ENCODE results near the gene UBXN11.
"Not testable (repeated sequence)": the region's sequence is repeated elsewhere in the genome, so short reads cannot be mapped to it uniquely, and the experiment has no call there.

Gene UBXN11

DNA sequence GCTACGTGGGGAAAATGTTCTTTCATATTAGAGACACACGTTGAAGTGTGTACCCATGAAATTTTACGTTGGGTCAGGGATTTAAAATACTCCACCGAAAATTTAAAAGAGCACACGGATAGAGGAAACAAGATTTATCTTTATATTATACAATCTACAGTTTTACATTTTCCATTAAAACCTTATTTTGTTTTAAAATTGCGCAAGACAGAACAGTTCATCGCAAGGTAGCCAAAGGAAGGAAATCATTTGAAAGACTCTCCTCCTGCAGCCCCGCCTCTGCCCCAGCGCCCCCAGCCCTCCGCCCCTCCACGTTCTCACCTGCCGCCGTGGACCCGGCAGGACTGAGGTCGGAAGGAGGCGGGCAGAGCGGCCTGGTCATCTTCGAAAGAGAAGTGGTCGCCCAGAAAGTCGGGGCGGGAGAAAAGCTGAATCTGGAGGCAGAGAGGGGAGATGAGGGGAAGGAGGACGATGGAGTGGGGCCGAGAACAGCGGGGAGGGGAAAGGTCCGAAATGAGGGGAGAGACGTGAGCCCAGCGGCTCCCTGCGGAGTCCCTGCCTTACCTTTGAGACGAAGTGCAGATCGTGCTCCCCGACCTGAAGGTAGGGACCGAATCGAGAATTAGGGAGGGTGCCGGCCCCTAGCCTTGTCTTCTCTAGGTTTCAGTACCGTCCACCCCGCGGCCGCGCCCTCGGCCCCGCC is 29.5 kb upstream of the UBXN11 start:
- no peak for DNase-seq

DNA sequence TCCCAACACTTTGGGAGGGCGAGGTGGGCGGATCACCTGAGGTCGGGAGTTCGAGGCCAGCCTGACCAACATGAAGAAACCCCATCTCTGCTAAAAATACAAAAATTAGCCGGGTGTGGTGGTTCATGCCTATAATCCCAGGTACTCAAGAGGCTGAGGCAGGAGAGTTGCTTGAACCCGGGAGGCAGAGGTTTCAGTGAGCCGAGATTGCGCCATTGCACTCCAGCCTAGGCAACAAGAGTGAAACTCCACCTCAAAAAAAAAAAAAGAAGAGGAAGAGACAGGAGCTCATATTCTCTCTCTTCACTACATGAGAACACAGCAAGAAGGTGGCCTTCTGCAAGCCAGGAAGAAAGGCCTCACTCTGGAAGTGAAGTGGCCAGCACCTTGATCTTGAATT is 26.9 kb upstream of the UBXN11 start:
- DNase-seq: not testable (repeated sequence)

DNA sequence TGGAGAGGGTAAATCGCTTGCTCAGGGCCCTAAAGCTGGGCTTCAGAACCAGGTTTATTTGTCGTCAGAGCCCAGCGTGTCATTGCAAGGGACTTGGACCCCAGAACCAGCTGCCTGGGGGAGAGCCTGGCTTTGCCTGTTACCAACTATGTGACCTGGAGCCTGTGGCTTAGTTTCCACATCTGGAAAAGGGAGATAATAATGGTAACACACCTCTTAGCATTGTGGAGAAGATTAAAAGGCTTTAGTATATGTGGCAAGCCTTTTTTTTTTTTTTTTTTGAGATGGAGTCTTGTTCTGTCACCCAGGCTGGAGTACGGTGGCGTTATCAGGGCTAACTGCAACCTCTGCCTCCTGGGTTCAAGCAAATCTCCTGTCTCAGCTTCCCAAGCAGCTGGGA is 23.8 kb upstream of the UBXN11 start:
- no peak for DNase-seq

DNA sequence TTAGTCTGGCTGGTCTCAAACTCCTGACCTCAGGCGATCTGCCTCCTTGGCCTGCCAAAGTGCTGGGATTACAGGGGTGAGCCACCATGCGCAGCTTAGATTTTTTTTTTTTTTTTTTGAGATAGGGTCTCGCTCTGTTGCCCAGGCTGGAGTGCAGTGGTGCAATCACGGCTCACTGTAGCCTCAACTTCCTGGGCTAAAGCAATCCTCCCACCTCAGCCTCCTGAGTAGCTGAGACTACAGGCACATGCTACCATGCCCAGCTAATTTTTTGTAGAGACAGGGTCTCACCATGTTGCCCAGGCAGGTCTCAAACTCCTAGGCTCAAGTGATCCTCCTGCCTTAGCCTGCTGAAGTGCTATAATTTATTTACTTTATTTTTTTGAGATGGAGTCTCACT is 22.9 kb upstream of the UBXN11 start:
- DNase-seq: not testable (repeated sequence)

DNA sequence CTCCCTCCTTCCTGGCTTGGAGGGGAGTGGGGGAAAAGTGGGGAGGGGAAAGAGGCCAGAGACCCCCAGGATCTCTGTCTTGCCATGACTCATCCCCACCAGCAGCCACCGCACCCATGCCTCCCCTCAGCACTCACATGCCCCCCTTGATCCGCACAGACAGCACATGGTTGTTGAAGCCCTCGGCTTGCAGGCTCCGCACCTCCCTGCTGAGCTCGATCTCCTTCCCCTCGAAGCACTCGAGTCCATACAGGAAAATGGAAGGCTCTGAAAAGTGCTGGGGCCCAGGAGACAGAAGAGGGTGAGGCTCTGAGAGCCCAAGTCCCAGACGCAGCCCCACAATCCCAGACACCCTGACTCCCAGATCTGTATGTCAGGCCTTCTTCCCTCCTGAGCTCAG is 22.2 kb upstream of the UBXN11 start:
- no peak for DNase-seq

DNA sequence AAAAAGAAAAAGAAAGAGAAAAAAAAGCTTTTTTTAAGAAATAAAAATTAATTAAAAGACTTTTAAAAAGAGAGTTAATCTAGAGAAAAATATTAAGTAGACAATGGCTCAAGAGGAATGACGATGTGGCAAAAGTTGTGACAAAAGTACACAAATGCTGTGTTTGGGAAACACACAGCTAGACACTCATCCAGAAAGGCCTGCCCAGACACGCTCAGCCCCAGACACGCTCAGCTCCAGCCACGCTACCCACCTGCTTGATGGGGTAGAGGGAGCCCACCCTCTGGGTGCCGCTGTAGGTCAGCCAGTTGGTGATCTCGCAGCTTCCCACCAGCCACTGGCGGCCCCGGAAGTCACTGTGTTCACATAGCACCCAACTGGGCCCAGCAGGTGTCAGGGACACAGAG is 21.5 kb upstream of the UBXN11 start:
- peak; percentile 57 for DNase-seq

DNA sequence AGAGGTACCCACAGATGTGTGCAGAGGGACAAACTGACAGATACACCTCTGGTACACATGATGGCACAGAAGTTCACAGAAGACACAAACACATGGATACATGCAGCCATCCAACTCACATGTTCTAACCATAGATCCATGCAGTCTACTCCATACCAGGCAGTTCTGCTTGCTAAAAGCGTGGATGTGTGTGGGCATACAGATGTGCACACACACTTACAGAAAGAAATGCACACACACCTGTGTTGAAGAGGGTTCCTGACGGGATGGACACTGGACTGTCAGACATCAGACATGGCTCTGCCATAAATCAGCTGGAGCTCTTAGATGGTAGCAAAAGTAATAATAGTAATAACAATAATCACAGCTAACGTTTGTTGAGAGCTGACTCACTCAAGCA is 18.1 kb upstream of the UBXN11 start:
- DNase-seq: no peak

DNA sequence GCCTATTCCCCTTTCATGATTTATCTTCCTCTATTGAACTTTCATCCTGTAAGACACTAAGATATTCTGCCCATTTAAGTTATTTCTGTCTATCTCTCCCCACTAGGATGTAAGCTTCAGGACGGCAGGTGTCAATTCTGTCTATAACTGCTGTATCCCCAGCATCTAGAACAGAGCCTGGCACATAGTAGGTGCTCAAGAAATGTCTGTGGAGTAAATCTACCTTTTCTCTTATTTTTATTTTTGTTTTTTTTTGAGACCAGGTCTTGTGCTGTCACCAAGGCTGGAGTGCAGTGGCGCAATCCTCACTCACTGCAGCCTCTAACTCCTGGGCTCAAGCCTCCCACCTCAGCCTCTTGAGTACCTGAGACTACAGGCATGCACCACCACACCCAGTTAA is 16.9 kb upstream of the UBXN11 start:
- DNase-seq: no peak

DNA sequence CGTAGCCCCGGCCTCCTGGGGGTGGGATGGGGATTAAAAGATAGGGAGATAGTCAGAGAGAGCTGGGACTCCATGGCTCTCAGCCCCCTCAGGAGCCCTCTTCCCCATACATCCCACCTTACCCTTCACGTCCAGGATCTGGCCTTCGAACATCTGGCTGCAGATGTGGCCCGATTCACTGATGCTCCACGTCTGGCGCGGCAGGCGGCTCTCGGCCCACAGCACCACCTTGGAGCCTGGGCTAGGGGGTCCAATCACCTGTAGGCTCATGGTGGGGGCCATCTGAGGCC is 15.6 kb upstream of the UBXN11 start:
- DNase-seq: no peak

DNA sequence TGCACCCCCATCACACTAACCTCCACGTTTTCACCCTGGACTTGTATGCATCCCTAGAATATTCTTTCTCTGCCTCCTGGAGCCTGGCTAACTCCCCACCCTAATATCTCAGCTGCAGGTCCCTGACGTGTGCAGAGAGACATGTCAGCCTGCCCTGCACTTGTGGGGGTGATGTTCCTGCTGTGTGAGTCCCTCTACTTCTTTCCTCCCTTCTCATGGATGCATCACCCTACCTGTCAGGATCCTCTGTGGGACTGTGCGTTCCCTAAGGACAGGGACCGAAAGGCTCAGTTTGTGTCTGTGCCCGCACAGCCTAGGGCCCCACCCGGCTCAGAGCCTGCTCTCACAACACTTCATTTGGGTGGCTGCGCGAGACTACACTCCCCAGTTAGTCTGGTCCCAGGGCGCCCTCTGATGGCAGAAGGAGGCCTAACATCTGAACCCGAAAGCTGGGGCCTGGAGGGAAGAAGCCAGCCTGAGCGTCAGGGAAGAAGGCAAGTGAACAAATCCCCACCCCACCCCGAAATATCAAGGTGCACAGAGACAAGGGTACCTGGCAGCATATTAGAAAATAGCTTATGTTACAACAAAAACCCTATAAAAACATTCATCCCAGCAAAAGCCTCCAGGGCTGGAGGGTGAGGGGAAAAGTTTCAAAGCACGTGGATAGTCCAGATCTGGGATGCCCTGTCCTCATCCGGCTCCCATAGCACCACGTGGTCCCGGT is 15.0 kb upstream of the UBXN11 start:
- DNase-seq: peak; percentile 53

DNA sequence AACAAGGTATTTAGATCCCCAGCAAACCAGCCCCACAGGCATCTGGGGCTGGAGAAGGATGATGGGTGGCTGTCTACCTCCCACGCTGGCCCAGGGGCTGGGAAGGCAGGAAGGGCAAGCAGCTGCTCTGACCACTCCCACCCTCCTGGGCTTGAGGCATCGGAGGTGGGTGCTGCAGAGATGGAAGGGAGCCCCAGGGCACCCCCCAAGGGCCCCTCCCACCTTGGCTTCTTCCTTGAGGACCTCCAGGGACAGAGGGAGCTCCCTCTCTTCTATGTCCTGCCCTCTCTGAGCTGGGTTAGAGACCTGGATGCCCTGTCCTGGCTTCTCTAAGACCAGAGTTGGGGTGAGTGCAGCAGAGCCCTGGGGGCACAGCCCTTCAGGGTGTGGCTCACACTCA is 14.5 kb upstream of the UBXN11 start:
- DNase-seq: no peak

DNA sequence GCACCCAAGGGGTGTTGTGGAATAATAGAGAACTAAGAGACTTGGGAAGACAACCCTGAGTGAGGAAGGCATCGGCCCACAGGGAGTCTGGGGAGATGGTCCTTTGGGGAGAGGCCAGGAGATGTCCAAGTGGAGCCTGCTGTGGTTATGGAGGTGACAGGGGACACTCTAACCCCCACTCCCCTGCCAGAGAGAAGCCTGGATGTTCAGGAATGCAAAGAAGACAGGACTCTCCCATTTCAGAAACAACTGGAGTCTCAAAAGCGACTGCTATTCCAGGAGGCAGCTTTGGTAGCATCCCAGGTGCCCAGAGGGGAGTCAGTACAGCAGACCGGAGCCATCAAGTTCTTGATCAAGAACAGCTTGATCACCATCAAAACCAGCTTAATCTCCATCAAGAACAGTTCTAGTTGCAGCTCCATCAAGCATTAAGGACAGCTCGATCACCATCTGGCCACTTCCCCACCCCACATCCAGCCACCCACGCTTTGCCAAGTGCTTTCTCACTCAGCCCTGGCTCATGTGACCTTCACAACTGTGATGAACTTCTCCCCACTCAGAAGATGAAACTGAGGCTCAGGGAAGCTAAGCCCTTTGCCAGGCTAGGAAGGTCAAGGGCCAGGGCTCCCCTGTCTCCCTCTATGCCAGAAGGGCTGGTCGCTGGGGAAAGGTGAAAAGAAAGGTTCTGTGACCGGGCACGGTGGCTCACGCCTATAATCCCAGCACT is 12.1 kb upstream of the UBXN11 start:
- DNase-seq: no peak

DNA sequence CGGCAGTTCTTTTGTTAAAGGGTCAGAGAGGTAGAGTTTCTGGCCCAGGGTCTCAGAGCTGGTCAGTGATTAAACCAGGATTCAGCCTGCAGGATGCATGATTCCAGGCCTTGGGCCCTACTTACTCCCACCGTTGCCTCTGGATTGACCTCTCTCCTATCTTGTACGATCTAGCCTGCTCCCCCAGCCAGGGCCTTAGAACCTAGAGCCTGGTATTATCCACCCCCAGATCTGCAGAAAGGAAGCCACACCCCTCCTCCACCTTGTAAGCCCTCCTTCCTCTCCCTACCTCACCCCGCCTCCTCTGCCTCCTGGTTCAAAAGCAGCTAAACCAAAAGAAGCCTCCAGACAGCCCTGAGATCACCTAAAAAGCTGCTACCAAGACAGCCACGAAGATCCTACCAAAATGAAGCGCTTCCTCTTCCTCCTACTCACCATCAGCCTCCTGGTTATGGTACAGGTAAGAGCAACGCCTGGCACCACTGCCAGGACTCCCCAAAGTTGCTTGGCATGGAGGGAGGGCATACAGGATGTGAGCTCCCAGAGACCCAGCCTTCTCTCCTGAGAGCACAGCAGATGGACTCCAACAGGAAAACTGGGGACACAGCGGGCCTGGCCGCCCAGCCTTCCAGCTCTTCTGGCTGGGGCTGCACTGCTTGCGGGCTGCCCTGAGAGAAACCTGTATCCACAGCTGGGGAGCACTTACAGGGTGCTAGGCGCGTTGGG is 11.3 kb upstream of the UBXN11 start, which contains the start of gene CD52:
CD52 (plus strand) TSS at position 347 of the 726 bp plus-strand sequence; CDS start at position 407, 60 bp downstream.
- DNase-seq: no peak

DNA sequence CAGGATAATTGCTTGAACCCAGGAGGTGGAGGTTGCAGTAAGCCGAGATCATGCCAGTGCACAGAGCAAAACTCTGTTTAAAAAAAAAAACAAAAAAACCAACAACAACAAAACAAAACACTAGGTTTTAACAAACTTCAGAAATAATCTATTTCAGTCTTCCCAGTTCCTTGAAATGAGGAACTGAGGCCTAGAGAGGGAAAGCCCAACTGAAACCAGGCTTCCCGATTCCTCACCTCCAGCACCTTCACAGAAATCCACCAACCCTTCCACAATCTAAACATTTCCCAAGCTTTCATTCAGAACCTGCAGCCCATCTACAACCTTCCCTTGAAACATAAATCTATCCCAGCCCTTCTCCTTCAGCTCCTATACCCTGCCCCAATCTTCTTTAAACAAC is 10.7 kb upstream of the UBXN11 start:
- DNase-seq: no peak

DNA sequence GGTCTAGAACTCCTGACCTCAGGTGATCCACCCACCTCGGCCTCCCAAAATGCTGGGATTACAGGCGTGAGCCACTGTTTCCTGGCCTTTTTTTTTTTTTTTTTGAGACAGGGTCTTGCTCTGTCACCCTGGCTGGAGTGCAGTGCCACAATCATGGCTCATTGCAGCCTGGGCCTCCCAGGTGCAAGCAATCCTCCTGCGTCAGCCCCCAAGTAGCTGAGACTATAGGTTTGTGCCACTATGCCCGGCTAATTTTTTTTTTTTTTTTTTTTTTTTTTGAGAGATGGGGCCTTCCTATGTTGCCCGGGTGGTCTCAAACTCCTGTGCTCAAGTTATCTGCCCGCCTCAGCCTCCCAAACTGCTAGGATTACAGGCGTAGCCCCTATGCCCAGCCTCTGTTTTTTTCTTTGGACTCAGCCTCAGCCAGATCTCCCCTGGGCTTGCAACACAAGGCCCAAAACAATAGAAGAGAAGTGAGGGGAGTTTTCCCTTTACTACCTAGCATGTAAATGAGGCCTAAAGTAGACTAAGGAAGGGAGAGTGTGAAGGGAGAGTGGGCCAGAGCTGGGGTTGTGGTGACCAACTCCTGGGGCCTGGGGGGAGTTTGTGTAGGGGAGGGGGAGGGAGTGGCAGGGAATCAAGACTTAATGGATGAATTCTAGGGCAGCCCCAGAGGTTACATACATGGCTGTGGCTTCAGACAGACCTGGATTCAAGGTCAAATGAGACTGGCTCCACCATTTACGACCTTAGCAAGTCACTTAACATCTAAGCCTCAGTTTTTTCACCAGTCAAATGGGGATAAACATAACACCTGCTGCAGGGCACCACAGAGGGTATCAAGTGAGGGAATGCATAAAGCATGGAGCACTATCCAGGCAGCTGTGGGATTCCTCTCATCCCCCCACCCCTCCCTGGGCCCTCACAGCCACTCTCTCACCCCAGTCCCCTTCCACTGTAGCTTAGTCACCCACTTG is 9.7 kb upstream of the UBXN11 start:
- DNase-seq: no peak

DNA sequence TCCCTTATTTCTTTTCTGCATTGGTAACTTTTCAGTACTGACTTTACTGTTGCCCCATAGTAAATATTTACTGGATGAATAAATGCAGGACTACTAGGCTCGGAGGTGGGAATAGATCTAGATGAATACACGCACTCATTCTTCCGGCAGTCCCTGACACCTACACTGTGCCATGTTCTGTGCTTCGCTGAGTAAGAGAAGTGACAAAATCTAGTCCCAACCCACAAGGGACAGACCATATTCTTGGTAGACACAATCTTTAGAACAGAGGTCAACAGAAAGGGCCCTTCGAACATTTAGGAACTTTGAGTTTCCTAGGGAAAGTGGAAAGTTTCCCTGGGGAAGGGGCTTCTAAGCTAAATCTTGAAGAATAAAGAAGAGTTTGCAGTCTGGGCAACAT is 8.1 kb upstream of the UBXN11 start:
- DNase-seq: no peak

DNA sequence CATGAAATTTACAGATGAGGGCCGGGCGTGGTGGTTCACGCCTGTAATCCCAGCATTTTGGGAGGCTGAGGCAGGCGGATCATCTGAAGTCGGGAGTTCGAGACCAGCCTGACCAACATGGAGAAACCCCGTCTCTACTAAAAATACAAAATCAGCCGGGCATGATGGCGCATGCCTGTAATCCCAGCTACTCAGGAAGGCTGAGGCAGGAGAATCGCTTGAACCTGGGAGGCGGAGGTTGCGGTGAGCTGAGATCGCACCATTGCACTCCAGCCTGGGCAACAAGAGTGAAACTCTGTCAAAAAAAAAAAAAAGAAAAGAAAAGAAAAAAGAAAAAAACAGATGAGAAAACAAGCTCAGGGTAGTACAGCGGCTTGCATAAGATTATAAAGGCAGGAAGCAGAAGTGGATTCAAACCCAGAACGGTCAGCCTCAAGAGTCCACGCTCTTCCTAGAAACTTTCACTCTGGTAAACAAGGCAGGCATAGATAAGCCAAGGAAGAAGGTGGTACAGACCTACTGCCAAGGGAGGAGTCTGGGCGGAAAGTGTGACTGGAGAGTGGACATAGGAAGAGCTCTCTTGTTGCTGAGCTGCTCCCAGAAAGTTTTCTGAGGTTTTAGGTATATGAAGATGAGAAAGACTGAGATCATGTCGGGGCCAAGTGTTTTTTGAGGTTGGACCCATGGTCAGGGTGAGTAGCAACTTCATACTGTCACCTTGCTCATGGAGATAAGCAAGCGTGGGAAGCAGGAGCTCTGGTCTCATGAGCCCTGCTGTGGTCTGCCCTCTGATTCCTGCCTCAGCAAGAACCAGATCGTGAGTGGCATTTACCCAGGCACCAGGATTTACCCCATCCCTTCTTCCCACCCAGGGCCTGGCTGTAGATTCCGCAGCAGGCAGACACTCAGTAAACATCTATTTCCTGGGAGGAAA is 1.8 kb upstream of the UBXN11 start:
- DNase-seq: not testable (repeated sequence)

DNA sequence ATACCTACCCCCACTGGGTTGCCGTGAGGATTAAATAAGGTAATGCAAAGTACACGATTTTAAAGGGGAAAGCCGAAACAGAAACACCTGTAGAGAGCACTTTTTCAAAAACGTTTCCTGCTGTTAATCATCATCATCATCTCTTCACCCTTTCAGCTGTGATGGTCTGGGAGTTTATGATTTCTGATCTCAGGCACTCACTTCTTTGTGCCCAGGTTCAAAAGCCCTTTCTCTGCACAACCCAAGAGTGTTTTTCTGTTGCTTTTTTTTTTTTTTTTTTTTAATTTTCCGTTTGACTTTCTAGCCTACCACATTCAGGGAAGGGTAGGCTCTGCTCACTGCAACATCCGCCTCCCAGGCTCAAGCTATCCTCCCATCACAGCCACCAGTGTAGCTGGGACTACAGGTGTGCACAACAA is 936 bp upstream of the UBXN11 start:
- DNase-seq: no peak

DNA sequence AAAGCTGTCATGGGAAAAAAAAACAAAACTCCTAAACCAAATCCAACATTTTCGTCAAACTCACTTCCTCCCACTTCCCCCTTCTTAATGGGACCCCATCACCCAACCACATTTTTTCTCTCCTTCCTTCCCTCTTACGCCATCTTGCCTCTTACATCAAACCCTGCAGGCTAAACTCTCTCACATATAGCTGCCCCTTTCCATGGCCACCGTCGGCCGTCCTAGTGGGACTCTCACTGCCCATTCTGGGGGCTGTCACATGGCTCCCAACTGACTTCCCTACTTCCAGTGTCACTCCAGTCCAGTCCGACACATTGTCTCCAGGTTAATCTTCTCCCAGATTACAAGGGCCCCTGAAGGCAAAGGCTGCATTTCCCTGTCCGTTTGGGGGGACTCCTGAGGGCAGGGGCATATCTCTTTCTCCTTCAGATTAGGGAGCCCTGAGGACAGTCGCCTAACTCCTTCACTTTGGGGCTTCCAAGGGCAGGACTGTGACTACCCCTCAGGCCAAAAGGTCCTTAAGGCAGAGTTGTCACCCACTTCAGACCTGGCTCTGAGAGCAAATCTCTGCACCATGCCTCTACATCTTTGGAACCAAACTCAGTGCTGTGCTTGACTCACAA is 658 bp downstream of the UBXN11 start:
- no peak for DNase-seq

DNA sequence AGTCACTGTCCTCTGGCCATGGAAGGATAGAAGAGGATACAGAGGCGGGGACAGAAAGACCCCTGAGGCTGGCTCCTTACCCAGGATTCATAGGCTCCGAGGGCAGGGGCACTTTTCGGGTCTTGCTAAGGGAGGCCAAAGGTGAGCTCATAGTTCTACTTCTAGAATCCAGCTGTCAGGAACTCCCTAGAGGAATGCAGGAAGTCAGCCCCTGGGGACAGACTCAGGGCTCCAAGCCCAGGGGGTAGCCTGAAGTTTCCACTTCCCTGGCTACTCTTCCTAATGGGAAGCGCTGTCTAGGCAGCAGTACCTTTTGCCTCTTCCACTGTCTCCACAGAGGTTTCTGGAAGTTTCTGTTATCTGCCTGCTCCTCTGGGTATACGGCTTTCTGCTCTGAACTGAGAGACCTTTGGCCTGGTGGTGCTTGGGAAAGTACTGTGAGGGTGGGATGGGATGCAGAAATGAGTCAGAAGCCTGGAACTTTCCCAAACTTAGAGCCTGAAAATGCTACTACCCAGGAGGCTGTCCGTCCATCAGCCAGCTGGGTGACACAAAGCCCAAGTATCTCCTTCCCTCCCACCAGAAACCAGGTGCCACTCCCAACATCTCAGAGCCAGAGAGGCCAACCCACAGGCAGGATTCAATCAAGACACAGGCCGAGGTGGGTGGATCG is 3.6 kb downstream of the UBXN11 start:
- DNase-seq: no peak

All from NCI-H1694 (cell line).